GM12872 (cell line): Measurements from ENCODE around the gene MAP1LC3B2.

Experiments
- TF ChIP-seq, protein P1 (sequence below): IDR thresholded peaks from 3 replicates; pipeline ENCODE4 v1.5.1; 2011; ENCODE audit warnings: low read depth, mild to moderate bottlenecking, low read length, moderate library complexity; ENCODE audit not compliant: insufficient read depth

MAP1LC3B2 gene

GRCh38 chr12:116559162-116559935, at the start of gene MAP1LC3B2:
TSS of gene MAP1LC3B2 (plus strand) at chr12:116559381. CDS start at chr12:116575943, 16,562 bp downstream.
- TF ChIP-seq, protein P1, sequence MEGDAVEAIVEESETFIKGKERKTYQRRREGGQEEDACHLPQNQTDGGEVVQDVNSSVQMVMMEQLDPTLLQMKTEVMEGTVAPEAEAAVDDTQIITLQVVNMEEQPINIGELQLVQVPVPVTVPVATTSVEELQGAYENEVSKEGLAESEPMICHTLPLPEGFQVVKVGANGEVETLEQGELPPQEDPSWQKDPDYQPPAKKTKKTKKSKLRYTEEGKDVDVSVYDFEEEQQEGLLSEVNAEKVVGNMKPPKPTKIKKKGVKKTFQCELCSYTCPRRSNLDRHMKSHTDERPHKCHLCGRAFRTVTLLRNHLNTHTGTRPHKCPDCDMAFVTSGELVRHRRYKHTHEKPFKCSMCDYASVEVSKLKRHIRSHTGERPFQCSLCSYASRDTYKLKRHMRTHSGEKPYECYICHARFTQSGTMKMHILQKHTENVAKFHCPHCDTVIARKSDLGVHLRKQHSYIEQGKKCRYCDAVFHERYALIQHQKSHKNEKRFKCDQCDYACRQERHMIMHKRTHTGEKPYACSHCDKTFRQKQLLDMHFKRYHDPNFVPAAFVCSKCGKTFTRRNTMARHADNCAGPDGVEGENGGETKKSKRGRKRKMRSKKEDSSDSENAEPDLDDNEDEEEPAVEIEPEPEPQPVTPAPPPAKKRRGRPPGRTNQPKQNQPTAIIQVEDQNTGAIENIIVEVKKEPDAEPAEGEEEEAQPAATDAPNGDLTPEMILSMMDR: no peak

DNA sequence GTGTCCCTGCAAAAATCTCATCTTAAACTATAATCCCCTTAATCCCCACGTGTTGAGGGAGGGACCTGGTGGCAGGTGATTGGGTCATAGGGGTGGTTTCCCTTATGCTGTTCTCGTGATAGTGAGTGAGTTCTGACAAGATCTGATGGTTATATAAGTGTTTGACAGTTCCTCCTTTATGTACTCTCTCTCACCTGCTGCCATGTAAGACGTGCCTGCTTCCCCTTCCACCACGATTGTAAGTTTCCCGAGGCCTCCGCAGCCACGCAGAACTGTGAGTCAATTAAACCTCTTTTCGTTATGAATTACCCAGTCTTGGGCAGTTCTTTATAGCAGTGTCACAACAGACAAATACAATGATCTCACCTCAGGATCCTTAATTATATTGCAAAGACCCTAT, 45.2 kb upstream of the MAP1LC3B2 start:
- TF ChIP-seq, protein P1: no peak

DNA sequence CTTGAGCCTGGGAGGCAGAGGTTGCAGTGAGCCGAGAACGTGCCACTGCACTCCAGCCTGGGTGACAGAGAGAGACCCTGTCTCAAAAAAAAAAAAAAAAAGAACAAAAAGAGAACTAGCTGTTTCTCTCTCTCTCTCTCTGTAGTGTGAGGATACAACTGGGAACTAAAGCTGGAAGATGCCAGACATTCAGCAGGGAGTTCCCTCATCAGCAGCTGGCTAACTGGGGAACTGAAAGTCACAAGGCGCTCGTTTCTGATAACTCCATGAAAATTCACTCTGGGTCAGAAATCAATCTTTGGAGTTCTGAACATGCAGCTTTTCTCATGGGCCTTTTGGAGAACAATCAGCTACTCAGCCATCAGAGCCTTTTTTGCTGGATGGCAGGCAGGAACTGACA, 43.5 kb upstream of the MAP1LC3B2 start:
- TF ChIP-seq, protein P1: no peak

DNA sequence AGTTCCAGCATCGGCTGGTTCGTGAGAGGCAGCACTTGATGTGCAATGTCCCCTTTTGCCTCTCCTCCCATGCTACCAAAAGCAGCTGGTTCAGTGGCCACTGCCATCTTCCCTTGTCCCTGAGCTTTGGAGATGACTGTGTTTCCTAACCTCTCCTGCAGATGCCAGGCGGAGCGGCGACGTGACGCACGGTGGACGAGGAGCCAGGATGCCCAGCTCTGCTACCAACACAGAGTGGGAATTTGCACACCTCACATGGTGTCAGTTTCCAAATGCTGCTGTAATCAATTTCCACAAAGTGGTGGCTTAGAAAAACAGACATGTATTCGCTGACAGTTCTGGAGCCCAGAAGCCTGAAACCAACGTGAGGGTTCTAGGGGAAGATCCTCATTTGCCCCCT, 42.5 kb upstream of the MAP1LC3B2 start:
- TF ChIP-seq, protein P1: no peak

DNA sequence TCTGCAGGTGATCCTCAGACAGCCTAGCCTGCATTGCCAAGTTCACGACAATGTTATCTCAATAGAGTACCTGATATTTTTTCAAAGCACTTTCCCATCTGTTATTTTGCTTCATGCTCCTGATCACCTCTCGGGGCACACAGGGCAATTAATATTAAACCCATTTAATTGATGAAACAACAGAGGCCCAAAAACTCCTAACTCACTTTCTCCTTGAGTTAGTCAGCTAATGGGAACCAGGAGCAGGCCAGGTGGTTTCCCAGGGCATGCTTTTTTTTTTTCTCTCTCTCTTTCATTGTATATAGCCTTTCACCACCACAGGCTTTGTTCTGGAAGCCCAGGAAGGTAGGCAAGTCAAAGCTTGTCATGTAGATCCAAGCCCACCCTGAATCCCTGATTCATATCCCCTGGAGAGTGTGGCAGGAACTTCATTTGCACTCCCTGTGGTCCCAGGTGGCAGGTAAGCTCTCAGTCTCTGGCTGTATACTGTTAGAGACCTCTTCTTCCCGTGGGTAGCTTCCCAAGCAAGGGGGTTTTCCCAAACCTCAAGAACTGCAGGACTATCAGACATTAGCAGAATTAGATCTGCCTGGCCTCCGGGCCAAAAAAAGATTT, 41.6 kb upstream of the MAP1LC3B2 start:
- TF ChIP-seq, protein P1: no peak

- TF ChIP-seq, protein P1: no peak
Observed at GRCh38 chr12:116520225-116520760, 38.9 kb upstream of the MAP1LC3B2 start.

DNA sequence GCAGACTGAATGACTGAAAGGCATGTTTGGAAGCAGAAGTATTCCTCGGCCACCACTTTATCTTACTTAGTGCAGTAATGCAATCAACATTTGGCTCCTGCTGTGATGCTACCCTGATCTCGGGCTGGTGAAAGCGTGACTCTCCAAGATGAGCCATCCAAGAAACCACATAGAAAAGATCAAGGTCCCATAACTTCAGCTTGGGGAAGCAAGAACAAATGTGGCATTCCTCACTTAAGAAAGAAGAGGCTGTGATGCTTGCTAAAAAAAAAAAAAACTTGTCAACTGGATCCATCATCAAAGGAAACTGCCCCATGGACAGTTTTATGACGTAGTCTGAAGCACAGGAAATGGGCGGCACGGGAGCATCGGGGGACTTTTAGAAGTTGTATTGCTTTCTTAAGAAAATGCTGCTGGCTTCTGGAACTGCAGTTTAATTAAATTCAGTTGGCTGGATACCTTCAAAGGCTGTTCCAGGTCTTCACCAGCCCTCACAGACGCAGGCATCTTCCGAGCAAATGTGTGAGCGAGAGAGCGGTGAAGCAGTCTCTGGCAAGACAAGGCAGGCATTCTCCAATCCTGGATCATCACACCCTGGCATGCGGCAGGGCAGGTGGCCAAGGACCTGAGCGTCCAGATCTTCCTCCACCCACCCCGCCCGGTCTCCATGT, 38.2 kb upstream of the MAP1LC3B2 start:
- TF ChIP-seq, protein P1: no peak
